Measurements from ENCODE around the gene DICER1. TPM values are rescaled to one million over a fixed set of nuclear protein-coding genes. Genes with fewer than 3 reads are reported as not detected.

The DICER1 gene
- total RNA-seq, 1 experiment from 2014 or later, result 57.3 TPM

- Histone ChIP-seq H3K4me1 (no peaks in the 10 kb centered on the region), H3K4me3 (ENCODE audit: low read depth, low read length) (no peak overlapping the region), H3K36me3 (ENCODE audit: control insufficient read depth, insufficient read depth, low read length) (no peaks in the 10 kb centered on the region), H3K27me3 (replicated peaks; ENCODE audit: control insufficient read depth, insufficient read depth, low read length) (no peaks in the 10 kb centered on the region), H3K9me3 (no peaks in the 10 kb centered on the region)
- POLR2A ChIA-PET, result no interaction called here
- no peak for TF ChIP-seq CTCF (IDR thresholded peaks at IDR 0.05; ENCODE audit: insufficient read depth in 1 of 2, low read depth in 1 of 2, low read length in 1 of 2, severe bottlenecking in 1 of 2, unreplicated experiment in 1 of 2)
- no peaks in the 10 kb centered on the region for H3K4me1 Mint-ChIP-seq (ENCODE audit: low read depth, unreplicated experiment)
- CTCF ChIA-PET, result no interaction called here
- DNase-seq, result no peak
- H3K4me3 Mint-ChIP-seq (ENCODE audit: unreplicated experiment), result no peak overlapping the region
- no peaks in the 10 kb centered on the region for H3K9me3 Mint-ChIP-seq (ENCODE audit: unreplicated experiment)
- intact Hi-C loops (cut with micrococcal nuclease; ENCODE audit: unreplicated experiment), result no loop called here
- H3K27me3 Mint-ChIP-seq (ENCODE audit: insufficient read depth, unreplicated experiment), result peaks cover 3% of the 10 kb centered on the region
- H3K36me3 Mint-ChIP-seq (ENCODE audit: insufficient read depth, unreplicated experiment), result no peaks in the 10 kb centered on the region
- BruUV-seq (replicated peaks), result no TSS peak
- H3K27ac Mint-ChIP-seq (ENCODE audit: unreplicated experiment), result no peak overlapping the region
Observed at GRCh38 chr14:95062946-95063345, 94.4 kb downstream of the DICER1 start.

- Histone ChIP-seq H3K36me3 (ENCODE audit: control insufficient read depth, insufficient read depth, low read length) (no peaks in the 10 kb centered on the region), H3K9me3 (no peaks in the 10 kb centered on the region), H3K27me3 (replicated peaks; ENCODE audit: control insufficient read depth, insufficient read depth, low read length) (no peaks in the 10 kb centered on the region), H3K4me3 (ENCODE audit: low read depth, low read length) (no peak overlapping the region), H3K4me1 (no peaks in the 10 kb centered on the region)
- Mint-ChIP-seq H3K27me3 (ENCODE audit: insufficient read depth, unreplicated experiment) (peaks cover 3% of the 10 kb centered on the region), H3K27ac (ENCODE audit: unreplicated experiment) (no peak overlapping the region), H3K9me3 (ENCODE audit: unreplicated experiment) (no peaks in the 10 kb centered on the region), H3K4me1 (ENCODE audit: low read depth, unreplicated experiment) (no peaks in the 10 kb centered on the region), H3K4me3 (ENCODE audit: unreplicated experiment) (no peak overlapping the region), H3K36me3 (ENCODE audit: insufficient read depth, unreplicated experiment) (no peaks in the 10 kb centered on the region)
- DNase-seq, result no peak
- CTCF ChIA-PET, result no interaction called here
- no peak for TF ChIP-seq CTCF (IDR thresholded peaks at IDR 0.05; ENCODE audit: insufficient read depth in 1 of 2, low read depth in 1 of 2, low read length in 1 of 2, severe bottlenecking in 1 of 2, unreplicated experiment in 1 of 2)
- POLR2A ChIA-PET, result no interaction called here
- intact Hi-C loops (cut with micrococcal nuclease; ENCODE audit: unreplicated experiment), result no loop called here
- no TSS peak for BruUV-seq (replicated peaks)
Observed at GRCh38 chr14:95062220-95062619, 95.1 kb downstream of the DICER1 start.

- H3K9me3 ChIP-seq, result no peaks in the 10 kb centered on the region
- H3K4me3 ChIP-seq (ENCODE audit: low read depth, low read length), result no peak overlapping the region
- Mint-ChIP-seq H3K27ac (ENCODE audit: unreplicated experiment) (no peak overlapping the region), H3K27me3 (ENCODE audit: insufficient read depth, unreplicated experiment) (peaks cover 3% of the 10 kb centered on the region), H3K9me3 (ENCODE audit: unreplicated experiment) (no peaks in the 10 kb centered on the region), H3K4me1 (ENCODE audit: low read depth, unreplicated experiment) (no peaks in the 10 kb centered on the region), H3K4me3 (ENCODE audit: unreplicated experiment) (no peak overlapping the region), H3K36me3 (ENCODE audit: insufficient read depth, unreplicated experiment) (no peaks in the 10 kb centered on the region)
- no peaks in the 10 kb centered on the region for H3K4me1 ChIP-seq
- intact Hi-C loops (cut with micrococcal nuclease; ENCODE audit: unreplicated experiment), result no loop called here
- H3K36me3 ChIP-seq (ENCODE audit: control insufficient read depth, insufficient read depth, low read length), result no peaks in the 10 kb centered on the region
- H3K27me3 ChIP-seq (replicated peaks; ENCODE audit: control insufficient read depth, insufficient read depth, low read length), result no peaks in the 10 kb centered on the region
- BruUV-seq (replicated peaks), result no TSS peak
- no peak for TF ChIP-seq CTCF (IDR thresholded peaks at IDR 0.05; ENCODE audit: insufficient read depth in 1 of 2, low read depth in 1 of 2, low read length in 1 of 2, severe bottlenecking in 1 of 2, unreplicated experiment in 1 of 2)
- POLR2A ChIA-PET, result no interaction called here
- CTCF ChIA-PET, result no interaction called here
- DNase-seq, result no peak
Observed at GRCh38 chr14:95061317-95062093, 95.8 kb downstream of the DICER1 start.

Measured in Caco-2 (cell line).